GM12878 (cell line): ENCODE results near the gene CD79A. TPM values are rescaled to one million over a fixed set of nuclear protein-coding genes. Genes with fewer than 3 reads are reported as not detected.
A peak's percentile ranks its signal among the peaks of the same experiment; 100 is the strongest.

ENCODE experiments used
- ATAC-seq: fragments of 200-7000 bp; cut with Tn5 transposase; 3 replicates; pipeline ENCODE4 v1.9.1; 2020; ENCODE audit warnings: mild to moderate bottlenecking, moderate library complexity
- BruUV-seq: library from RNA; stranded (reverse); fragments of 400-500 nt; replicated peaks from 2 replicates; lab custom pipeline; 2021; lab: Mats Ljungman, UMichigan
- CTCF ChIA-PET: fragments of 300-600 bp; sonication (Branson Sonifier 250); formaldehyde crosslinking; extraction: SDS; loops from one replicate; lab custom pipeline; 2021; ENCODE audit warnings: inconsistent platforms; lab: Yijun Ruan, JAX
- POLR2A ChIA-PET: fragments of 350-600 bp; formaldehyde crosslinking; extraction: SDS; loops from one replicate; lab custom pipeline; 2021; ENCODE audit warnings: inconsistent platforms; lab: Charles Lee
- RAD21 ChIA-PET: fragments of 300-600 bp; sonication (Branson Sonifier 250); formaldehyde crosslinking; loops from one replicate; lab custom pipeline; 2023; ENCODE audit warnings: antibody characterized with exemption; ENCODE audit not compliant: unreplicated experiment; lab: Charles Lee
- SMC1A ChIA-PET: fragments of 300-600 bp; sonication (Branson Sonifier 250); formaldehyde crosslinking; loops from one replicate; lab custom pipeline; 2023; ENCODE audit not compliant: unreplicated experiment, uncharacterized antibody; lab: Charles Lee
- DNase-seq: peaks from one replicate; pipeline ENCODE4 v3.0.0-alpha.2; 2011; ENCODE audit warnings: low read depth, low spot score
- FAIRE-seq: peaks from 3 replicates; lab custom pipeline; 2011; peaks lifted over from hg19 to GRCh38; lab: Jason Lieb, UNC
- H2AFZ ChIP-seq: 2 replicates; pipeline ENCODE4 v1.6.0; 2011; ENCODE audit warnings: low read depth, low read length, control low read depth; ENCODE audit not compliant: control insufficient read depth
- H3K27ac ChIP-seq: 2 replicates; pipeline ENCODE4 v1.5.1; 2011; ENCODE audit warnings: control low read depth; ENCODE audit not compliant: control insufficient read depth, insufficient read depth
- H3K27me3 ChIP-seq, 2 experiments: replicated peaks in 1 of 2; 2 replicates each; pipeline versions ENCODE4 v1.6.0 to v1.6.1; 2011; ENCODE audit warnings: low read length in 1 of 2; ENCODE audit not compliant: control insufficient read depth in 2 of 2, insufficient read depth in 2 of 2
- H3K36me3 ChIP-seq, 2 experiments: 2 replicates each; pipeline ENCODE4 v1.5.1; 2011; ENCODE audit warnings: low read length in 1 of 2; ENCODE audit not compliant: control insufficient read depth in 2 of 2, insufficient read depth in 2 of 2
- H3K4me1 ChIP-seq: 2 replicates; pipeline ENCODE4 v1.6.1; 2011; ENCODE audit warnings: mild to moderate bottlenecking, low read length, moderate library complexity, mixed read lengths; ENCODE audit not compliant: control insufficient read depth, insufficient read depth
- H3K4me2 ChIP-seq: 2 replicates; pipeline ENCODE4 v1.6.0; 2011; ENCODE audit warnings: control low read depth; ENCODE audit not compliant: control insufficient read depth, insufficient read depth
- H3K4me3 ChIP-seq: fragments of 200-600 bp; sonication (generic); 2 replicates; pipeline ENCODE4 v1.5.1; 2016
- H3K79me2 ChIP-seq: 2 replicates; pipeline ENCODE4 v1.6.0; 2011; ENCODE audit warnings: low read length; ENCODE audit not compliant: control insufficient read depth, insufficient read depth
- H3K9ac ChIP-seq: 2 replicates; pipeline ENCODE4 v1.8.0; 2011; ENCODE audit warnings: low read length, control low read depth, mixed read lengths; ENCODE audit not compliant: control insufficient read depth, insufficient read depth
- H3K9me3 ChIP-seq: replicated peaks from 3 replicates; pipeline ENCODE4 v1.5.1; 2011; ENCODE audit warnings: mild to moderate bottlenecking, low read length; ENCODE audit not compliant: control insufficient read depth, insufficient read depth
- H4K20me1 ChIP-seq: 2 replicates; pipeline ENCODE4 v1.6.0; 2011; ENCODE audit not compliant: control insufficient read depth, insufficient read depth
- CBX5 ChIP-seq: sonication (generic); IDR thresholded peaks from 2 replicates; pipeline ENCODE4 v1.6.1; 2016; ENCODE audit warnings: low read depth, moderate library complexity, mild to moderate bottlenecking, inconsistent platforms
- EGR1 ChIP-seq, 2 experiments: IDR thresholded peaks; 1 replicate in 1 of 2; 2 replicates in 1 of 2; pipeline ENCODE4 v1.6.1; 2011 to 2012; ENCODE audit warnings: low read depth in 2 of 2, low read length in 2 of 2, borderline replicate concordance in 1 of 2, mild to moderate bottlenecking in 1 of 2, moderate library complexity in 1 of 2
- ETV6 ChIP-seq, 2 experiments: fragments of 450-650 bp in 1 of 2; IDR thresholded peaks in 1 of 2; conservative IDR thresholded peaks in 1 of 2; 2 replicates each; pipeline ENCODE4 v1.6.1; 2014; ENCODE audit warnings: antibody characterized with exemption in 1 of 2, borderline replicate concordance in 1 of 2, low read depth in 1 of 2, mild to moderate bottlenecking in 1 of 2, moderate library complexity in 1 of 2
- HDGF ChIP-seq: fragments of 450-650 bp; IDR thresholded peaks from 2 replicates; pipeline ENCODE4 v1.6.1; 2016; ENCODE audit warnings: antibody characterized with exemption
- IKZF2 ChIP-seq, 2 experiments: fragments of 450-650 bp; IDR thresholded peaks; 2 replicates each; pipeline ENCODE4 v1.6.1; 2017; ENCODE audit warnings: mild to moderate bottlenecking in 2 of 2, moderate library complexity in 2 of 2
- PML ChIP-seq: IDR thresholded peaks from 2 replicates; pipeline ENCODE4 v1.6.1; 2012; ENCODE audit warnings: low read length, inconsistent platforms
- SPI1 ChIP-seq: IDR thresholded peaks from 2 replicates; pipeline ENCODE4 v1.6.1; 2011; ENCODE audit warnings: low read depth, mild to moderate bottlenecking, low read length, moderate library complexity, borderline replicate concordance; ENCODE audit not compliant: insufficient read depth
- WRNIP1 ChIP-seq: IDR thresholded peaks from 2 replicates; pipeline ENCODE4 v1.6.1; 2011; ENCODE audit warnings: low read depth, low read length, improper control_type of control experiment, borderline replicate concordance
- ZNF687 ChIP-seq: fragments of 450-650 bp; IDR thresholded peaks from 2 replicates; pipeline ENCODE4 v1.6.1; 2017; ENCODE audit warnings: mild to moderate bottlenecking, moderate library complexity
- WGBS: methylation state at CpG from one replicate; pipeline ENCODE4 v1.1.6; 2016; ENCODE audit warnings: low lambda C conversion rate; ENCODE audit not compliant: insufficient replicate concordance, insufficient coverage; ENCODE audit errors: missing lambda C conversion rate; 5-methylcytosine and 5-hydroxymethylcytosine counted together
- in situ Hi-C: fragments of 300-500 bp; cut with MboI; formaldehyde crosslinking; loops from 9 replicates; pipeline ENCODE4 v1.14.3; 2018; ENCODE audit warnings: mixed read lengths
- intact Hi-C: fragments of 100-400 bp; cut with micrococcal nuclease; formaldehyde crosslinking; loops from one replicate; pipeline ENCODE4 v1.14.2; 2022; ENCODE audit not compliant: unreplicated experiment
- polyA plus RNA-seq, 11 experiments: library from polyadenylated mRNA; depleted of rRNA in 4 of 11; unstranded in 6 of 11; stranded (reverse) in 5 of 11; fragments of >200 nt; fragmentation: Nextera tagmentation in 4 of 11; fragmentation: Illumina TruSeq in 1 of 11; extraction: Ambion mirVana in 4 of 11; extraction: Trizol in 1 of 11; gene quantifications; 1 replicate in 1 of 11; 2 replicates in 10 of 11; pipeline versions ENCODE4 v1.2.1 to v1.2.3, GENCODE V29; 2011 to 2016; ENCODE audit warnings: inconsistent platforms in 2 of 11, missing spikeins in 2 of 11, low read depth in 1 of 11
- total RNA-seq, 4 experiments: library from RNA; depleted of rRNA in 3 of 4; stranded (reverse); fragments of >200 nt in 3 of 4; fragmentation: Illumina TruSeq in 1 of 4; extraction: Trizol in 1 of 4; gene quantifications; 2 replicates each; pipeline versions ENCODE4 v1.2.1 to v1.2.3, GENCODE V29; 2013 to 2021
- TF ChIP-seq, protein P1 (sequence below): fragments of 150-350 bp; IDR thresholded peaks from 2 replicates; pipeline ENCODE4 v1.6.1; 2014; ENCODE audit warnings: mild to moderate bottlenecking, low read depth, low read length
- TF ChIP-seq, protein P2 (sequence below): fragments of 450-650 bp; IDR thresholded peaks from 2 replicates; pipeline ENCODE4 v1.6.1; 2016; ENCODE audit warnings: mild to moderate bottlenecking

The CD79A gene
- total and polyA plus RNA-seq, 10 of the 15 experiments (the other 5 are each of a cell fraction or from before 2014, with no cell fraction given), result 38.8 to 414 (median 282) TPM

DNA sequence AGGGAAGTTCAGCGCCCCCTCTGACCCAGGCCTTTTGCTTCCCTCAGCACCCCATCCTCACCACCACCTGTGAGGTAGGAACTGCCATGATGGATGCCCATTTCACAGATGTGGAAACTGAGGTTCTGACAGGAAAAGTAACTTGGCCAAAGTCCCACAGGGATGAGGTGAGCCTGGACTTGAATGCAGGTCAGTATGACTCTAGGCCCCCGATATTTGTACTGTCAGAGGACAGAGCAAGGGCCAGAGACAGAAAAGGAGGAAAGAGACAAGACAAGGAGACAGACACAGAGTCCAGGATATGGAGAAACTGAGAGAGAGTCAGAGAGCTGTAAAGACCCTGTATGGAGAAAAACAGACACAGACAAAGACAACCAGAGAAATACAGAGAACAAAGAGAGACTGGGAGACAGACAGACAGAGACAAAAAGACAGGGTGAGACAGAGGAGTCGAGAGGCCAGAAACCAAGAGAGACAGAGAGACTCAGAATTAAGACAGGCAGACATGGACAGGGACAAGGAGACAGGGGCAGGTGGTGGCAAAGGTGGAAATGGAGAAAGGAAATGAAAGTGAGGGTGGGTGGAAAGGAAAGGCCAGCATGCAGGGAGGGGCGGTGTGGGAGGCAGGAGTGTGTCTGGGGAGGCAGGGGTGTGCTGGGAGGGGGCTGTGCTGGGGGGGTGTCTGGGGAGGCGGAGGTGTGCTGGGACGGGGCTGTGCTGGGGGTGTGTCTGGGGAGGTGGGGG lies 46.1 kb downstream of the CD79A start:
- Histone ChIP-seq H3K27ac (no peak overlapping the region), H3K27me3 (peaks cover 5 to 6% of the 10 kb centered on the region in 2 experiments; a peak in 3 of 4 replicates)
- no TSS peak for BruUV-seq
- FAIRE-seq, result no peak
- TF ChIP-seq CBX5 (no peak), EGR1 (IDR thresholded peaks at IDR 0.05; ENCODE audit: borderline replicate concordance in 1 of 2, low read depth in 2 of 2, low read length in 2 of 2) (peak in 1 of 2 experiments; percentile 39; a peak in 1 of 3 replicates), ETV6 (conservative IDR thresholded peaks at IDR 0.05 in 1 of 2, IDR thresholded peaks at IDR 0.05 in 1 of 2; ENCODE audit: borderline replicate concordance in 1 of 2, low read depth in 1 of 2) (peak in 1 of 2 experiments; percentile 51; a peak in 1 of 4 replicates), ZNF687 (no peak), WRNIP1 (no peak), PML (no peak), SPI1 (peak; percentile 47; the same call in 1 of the 2 replicates), IKZF2 (IDR thresholded peaks at IDR 0.05) (peak in 1 of 2 experiments; percentile 19; a peak in 1 of 4 replicates), HDGF (0 out of 2 replicates have a peak, but pooled peaks have one; percentile 53)
- TF ChIP-seq, protein P1, sequence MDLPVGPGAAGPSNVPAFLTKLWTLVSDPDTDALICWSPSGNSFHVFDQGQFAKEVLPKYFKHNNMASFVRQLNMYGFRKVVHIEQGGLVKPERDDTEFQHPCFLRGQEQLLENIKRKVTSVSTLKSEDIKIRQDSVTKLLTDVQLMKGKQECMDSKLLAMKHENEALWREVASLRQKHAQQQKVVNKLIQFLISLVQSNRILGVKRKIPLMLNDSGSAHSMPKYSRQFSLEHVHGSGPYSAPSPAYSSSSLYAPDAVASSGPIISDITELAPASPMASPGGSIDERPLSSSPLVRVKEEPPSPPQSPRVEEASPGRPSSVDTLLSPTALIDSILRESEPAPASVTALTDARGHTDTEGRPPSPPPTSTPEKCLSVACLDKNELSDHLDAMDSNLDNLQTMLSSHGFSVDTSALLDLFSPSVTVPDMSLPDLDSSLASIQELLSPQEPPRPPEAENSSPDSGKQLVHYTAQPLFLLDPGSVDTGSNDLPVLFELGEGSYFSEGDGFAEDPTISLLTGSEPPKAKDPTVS, result no peak
- TF ChIP-seq, protein P2, sequence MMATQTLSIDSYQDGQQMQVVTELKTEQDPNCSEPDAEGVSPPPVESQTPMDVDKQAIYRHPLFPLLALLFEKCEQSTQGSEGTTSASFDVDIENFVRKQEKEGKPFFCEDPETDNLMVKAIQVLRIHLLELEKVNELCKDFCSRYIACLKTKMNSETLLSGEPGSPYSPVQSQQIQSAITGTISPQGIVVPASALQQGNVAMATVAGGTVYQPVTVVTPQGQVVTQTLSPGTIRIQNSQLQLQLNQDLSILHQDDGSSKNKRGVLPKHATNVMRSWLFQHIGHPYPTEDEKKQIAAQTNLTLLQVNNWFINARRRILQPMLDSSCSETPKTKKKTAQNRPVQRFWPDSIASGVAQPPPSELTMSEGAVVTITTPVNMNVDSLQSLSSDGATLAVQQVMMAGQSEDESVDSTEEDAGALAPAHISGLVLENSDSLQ, result peak; percentile 16; the same call in 1 of the 2 replicates
- TF ChIP-seq, all 136 proteins: peak for 6
- ChIA-PET SMC1A (no interaction called here), POLR2A (interaction anchor here (0.6 kb wide), 1 partner anchor 153 kb away, joined by 6 read pairs; no protein-coding TSS in a partner anchor), RAD21 (no interaction called here), CTCF (no interaction called here)
- DNase-seq (no peak), ATAC-seq (no peak; the same call in 2 of the 3 replicates)
- no peak overlapping the region for H3K4me2 ChIP-seq
- no peaks in the 10 kb centered on the region for H3K36me3 ChIP-seq
- in situ Hi-C loops (no loop called here), intact Hi-C loops (no loop called here)
- no peak overlapping the region for H3K9ac ChIP-seq
- WGBS, result 15% methylated on average over 3 of the region's 6 CpGs
- H4K20me1 ChIP-seq, result no peaks in the 10 kb centered on the region
- H3K4me3 ChIP-seq, result no peak overlapping the region
- no peaks in the 10 kb centered on the region; the same call in 2 of the 3 replicates for H3K9me3 ChIP-seq
- no peaks in the 10 kb centered on the region for H3K79me2 ChIP-seq
- no peak overlapping the region for H2AFZ ChIP-seq
- H3K4me1 ChIP-seq, result peaks cover 2% of the 10 kb centered on the region; the same call in 1 of the 2 replicates
